Fibroblast of villous mesenchyme (primary cell): ENCODE data around the gene XKR7. TPM values are rescaled to one million over a fixed set of nuclear protein-coding genes. Genes with fewer than 3 reads are reported as not detected.

Experiments
- DNase-seq: peaks from one replicate; pipeline ENCODE4 v3.0.0-alpha.2; 2010; ENCODE audit warnings: low read depth
- H3K4me3 ChIP-seq: 2 replicates; pipeline ENCODE4 v1.5.1; 2011; ENCODE audit warnings: low read depth, mild to moderate bottlenecking, low read length
- CTCF ChIP-seq: IDR thresholded peaks from 2 replicates; pipeline ENCODE4 v1.5.1; 2012; ENCODE audit warnings: low read depth, mild to moderate bottlenecking, low read length; ENCODE audit not compliant: insufficient read depth
- total RNA-seq: library from RNA; depleted of rRNA; stranded (reverse); fragments of >200 nt; gene quantifications from 2 replicates; pipeline ENCODE4 v1.2.3, GENCODE V29; 2012

Gene XKR7
- total RNA-seq, 1 donor, result not detected

DNA sequence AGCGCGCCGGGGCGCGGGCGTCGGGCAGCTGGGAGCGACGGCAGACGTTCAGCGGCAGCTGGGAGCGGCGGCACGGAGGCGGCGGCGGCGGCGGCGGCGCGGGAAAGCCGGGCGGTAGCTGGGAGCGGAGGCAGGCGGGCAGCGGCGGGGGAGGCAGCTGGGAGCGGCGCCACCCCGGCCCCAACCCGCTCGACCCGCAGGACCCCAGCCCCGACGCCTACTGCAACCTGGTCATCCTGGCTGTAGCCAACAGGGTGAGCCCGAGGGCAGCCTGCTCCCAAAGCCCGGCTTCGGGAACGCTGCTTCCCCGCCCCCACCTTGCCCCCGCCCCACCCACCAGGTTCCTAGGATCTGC, 51.2 kb downstream of the XKR7 start:
- TF ChIP-seq CTCF, result no peak
- no peak for DNase-seq
- H3K4me3 ChIP-seq, result no peak overlapping the region

DNA sequence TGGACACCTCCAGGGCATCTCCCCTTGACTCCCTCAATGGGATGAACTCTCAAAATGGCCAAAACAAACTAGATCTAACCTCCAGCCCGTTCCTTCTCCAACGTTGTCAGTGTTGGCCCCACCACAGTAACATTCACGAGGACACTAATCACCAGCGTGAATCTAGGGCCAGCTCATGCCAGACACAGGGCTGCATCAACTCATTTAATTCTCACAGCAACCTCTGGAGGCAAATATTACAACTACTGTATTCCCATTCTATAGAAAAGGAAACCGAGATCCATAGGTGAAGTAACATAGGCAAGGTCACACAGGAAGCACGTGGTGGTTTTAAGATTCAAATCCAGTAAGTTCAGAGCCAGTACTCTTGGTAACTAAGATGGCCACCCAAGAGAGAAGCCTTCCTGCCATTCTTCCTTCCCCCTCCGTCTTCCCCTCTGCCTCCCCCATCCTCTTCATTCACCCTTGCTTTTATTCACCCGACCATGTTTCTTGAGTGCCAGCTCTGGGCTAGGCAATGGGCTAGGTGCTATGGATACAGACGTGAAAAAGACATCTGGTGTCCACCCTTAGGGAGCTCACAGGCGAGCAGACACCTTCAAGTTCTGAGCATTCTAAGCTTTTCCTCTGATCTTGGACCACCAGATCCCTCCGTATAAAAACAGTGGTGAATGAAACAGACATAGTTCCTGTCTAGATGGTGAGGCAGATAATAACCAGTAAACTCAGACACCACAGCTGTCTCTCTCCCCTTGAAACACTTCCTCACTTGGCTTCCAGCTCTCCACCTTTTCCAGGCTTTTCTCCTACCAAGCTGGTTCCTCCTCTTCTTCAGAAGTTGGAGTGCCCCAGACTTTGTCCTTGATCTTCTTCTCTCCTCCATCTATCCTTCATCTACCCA, 51.9 kb downstream of the XKR7 start:
- TF ChIP-seq CTCF, result no peak
- DNase-seq, result no peak
- H3K4me3 ChIP-seq, result no peak overlapping the region

- H3K4me3 ChIP-seq, result no peak overlapping the region
- no peak for DNase-seq
- no peak for TF ChIP-seq CTCF
These were observed 53.1 kb downstream of the XKR7 start for GRCh38 chr20:32021091-32021490.

DNA sequence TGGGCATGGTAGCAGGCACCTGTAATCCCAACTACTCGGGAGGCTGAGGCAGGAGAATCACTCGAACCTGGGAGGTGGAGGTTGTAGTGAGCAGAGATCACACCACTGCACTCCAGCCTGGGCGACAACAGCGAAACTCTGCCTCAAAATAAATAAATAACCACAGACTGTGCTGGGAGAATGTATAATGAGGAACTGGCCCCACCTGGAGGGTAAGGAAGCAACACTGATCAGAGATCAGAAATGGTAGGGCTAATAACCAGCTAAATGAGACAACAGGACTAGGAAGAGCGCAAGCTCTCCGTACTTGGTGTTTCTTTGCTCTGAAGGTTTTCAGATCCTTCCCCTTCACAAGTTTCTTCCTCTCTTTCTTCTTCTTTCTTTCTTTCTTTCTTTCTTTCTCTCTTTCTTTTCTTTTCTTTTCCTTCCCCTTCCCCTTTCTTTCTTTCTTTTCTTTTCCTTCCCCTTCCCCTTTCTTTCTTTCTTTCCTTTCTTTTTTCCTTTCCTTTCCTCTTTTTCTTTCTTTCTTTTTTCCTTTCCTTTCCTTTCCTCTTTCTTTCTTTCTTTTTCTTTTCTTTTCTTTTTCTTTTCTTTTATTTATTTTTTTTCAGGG, 56.8 kb downstream of the XKR7 start:
- no peak overlapping the region for H3K4me3 ChIP-seq
- no peak for DNase-seq
- no peak for TF ChIP-seq CTCF

DNA sequence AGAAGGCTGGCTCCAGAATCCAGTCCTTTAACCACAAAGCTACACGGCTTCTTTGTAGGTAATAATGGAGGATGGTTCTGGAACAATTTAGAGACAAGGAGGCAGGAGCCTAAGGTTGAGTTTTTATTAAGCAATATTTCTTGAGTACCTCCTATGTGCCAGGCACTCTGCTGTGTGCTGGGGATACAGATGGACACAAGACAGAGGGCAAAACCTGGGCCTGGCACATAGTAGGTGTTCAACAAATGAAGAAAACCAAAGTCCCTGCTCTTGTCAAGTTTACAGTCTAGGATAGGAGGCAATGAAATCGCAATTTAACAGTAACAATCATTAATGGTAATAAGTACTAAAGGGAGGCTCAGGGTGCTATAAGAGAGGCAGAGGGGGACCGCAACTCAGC, 59.7 kb downstream of the XKR7 start:
- DNase-seq, result no peak
- no peak for TF ChIP-seq CTCF
- no peak overlapping the region for H3K4me3 ChIP-seq

DNA sequence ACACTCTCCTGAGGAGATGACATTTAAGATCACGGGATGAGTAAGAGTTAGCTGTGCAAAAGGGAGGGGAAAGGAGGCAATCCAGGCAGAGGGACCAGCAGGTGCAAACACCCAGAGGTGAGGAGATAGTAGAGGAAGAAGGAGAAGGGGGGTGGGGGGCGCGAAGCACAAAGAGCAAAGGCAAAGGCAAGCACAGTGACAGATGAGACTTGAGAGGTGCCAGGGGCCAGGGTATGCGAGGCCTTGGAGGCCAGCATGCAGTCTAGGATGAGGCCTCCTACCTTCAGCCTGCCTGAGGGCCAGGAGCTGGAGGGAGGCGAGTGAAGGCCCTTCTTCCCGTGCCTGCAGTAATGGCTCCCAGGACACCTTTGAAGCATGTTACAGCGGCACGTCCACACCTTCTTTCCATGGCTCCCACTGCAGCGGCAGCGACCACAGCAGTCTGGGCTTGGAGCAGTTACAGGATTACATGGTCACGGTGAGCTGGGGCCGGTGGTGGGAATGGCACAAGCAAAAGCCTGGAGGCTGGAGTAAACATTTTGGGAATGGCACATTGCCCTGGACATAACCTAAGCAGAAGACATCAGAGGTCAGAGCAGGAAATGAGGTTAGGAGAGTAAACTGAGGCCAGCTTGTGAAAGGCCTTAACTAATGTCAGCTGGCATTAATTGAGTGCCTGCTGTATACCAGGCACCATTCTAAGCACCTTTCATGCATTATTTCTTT, 60.9 kb downstream of the XKR7 start:
- no peak overlapping the region for H3K4me3 ChIP-seq
- TF ChIP-seq CTCF, result no peak
- DNase-seq, result no peak
